HG03521 (cell line): Measurements from ENCODE around the gene SEMA4F.
"Not testable (repeated sequence)": the region's sequence is repeated elsewhere in the genome, so short reads cannot be mapped to it uniquely, and the experiment has no call there.

Experiments
- ATAC-seq: cut with Tn5 transposase; IDR thresholded peaks from one replicate; pipeline ENCODE4 v1.9.1; 2021; ENCODE audit warnings: mild to moderate bottlenecking, moderate library complexity; ENCODE audit not compliant: unreplicated experiment

Gene SEMA4F, protein sequence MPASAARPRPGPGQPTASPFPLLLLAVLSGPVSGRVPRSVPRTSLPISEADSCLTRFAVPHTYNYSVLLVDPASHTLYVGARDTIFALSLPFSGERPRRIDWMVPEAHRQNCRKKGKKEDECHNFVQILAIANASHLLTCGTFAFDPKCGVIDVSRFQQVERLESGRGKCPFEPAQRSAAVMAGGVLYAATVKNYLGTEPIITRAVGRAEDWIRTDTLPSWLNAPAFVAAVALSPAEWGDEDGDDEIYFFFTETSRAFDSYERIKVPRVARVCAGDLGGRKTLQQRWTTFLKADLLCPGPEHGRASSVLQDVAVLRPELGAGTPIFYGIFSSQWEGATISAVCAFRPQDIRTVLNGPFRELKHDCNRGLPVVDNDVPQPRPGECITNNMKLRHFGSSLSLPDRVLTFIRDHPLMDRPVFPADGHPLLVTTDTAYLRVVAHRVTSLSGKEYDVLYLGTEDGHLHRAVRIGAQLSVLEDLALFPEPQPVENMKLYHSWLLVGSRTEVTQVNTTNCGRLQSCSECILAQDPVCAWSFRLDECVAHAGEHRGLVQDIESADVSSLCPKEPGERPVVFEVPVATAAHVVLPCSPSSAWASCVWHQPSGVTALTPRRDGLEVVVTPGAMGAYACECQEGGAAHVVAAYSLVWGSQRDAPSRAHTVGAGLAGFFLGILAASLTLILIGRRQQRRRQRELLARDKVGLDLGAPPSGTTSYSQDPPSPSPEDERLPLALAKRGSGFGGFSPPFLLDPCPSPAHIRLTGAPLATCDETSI

DNA sequence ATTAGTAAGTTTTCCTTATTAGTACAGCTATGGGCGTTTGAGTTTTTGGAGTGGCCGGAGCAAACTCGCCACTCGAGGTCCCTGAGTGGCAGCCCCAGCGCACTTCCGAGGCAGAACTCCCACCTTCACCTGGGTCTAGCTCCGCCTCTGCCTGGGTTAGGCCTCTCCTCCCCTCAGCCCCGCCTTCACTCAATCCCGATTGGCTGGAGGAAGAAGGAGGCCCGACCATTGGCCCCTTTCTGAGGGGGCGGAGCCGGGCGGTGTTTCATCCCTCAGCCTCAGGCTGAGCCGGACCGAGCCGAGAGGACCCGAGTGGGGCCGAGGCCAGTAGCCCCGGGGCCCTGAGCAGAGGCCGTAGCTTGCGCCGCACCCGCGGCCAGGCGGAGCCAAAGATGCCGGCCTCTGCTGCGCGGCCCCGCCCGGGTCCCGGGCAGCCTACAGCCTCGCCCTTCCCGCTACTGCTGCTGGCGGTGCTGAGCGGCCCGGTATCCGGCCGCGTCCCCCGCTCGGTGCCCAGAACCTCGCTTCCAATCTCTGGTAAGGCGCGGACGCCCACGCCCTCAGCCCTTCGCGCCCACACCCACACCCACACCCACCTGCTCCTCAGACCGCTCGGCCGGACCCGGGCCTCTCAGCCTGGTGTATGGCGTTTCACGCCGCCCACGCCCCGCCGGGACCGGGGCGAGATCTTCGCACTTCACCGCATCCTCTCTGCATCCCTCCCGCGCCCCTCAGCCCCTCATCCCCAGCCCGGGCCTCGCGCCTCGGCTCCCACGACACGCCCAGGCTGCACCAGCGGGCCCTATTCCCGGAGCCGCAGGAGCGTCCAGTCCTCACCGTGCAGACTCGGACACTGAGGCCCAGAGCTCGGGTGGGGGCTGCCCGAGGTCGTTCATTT lies at the start of gene SEMA4F:
TSS of gene SEMA4F (plus strand) at position 263 of the 898 bp plus-strand sequence. CDS start at position 393, 130 bp downstream.
- peak; percentile 99 for ATAC-seq

- no peak for ATAC-seq
These were observed 47.1 kb upstream of the SEMA4F start for GRCh38 chr2:74606927-74607326.

DNA sequence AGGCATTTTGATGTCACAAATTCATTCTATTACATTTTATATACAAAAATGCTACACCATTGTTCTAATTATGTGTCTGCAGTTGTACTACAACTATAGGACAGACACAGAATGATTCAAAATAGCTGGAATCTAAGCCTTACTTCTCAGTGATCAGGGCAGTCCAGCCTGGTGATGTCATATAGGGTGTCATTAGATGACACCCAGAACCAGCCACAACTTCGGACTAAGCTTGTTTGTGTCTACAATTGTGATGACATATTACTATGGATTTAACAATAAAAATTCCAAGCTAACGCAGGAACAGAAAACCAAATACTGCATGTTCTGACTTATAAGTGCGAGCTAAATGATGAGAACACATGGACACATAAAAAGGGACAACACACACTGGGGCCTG lies 36.9 kb upstream of the SEMA4F start:
- no peak for ATAC-seq

DNA sequence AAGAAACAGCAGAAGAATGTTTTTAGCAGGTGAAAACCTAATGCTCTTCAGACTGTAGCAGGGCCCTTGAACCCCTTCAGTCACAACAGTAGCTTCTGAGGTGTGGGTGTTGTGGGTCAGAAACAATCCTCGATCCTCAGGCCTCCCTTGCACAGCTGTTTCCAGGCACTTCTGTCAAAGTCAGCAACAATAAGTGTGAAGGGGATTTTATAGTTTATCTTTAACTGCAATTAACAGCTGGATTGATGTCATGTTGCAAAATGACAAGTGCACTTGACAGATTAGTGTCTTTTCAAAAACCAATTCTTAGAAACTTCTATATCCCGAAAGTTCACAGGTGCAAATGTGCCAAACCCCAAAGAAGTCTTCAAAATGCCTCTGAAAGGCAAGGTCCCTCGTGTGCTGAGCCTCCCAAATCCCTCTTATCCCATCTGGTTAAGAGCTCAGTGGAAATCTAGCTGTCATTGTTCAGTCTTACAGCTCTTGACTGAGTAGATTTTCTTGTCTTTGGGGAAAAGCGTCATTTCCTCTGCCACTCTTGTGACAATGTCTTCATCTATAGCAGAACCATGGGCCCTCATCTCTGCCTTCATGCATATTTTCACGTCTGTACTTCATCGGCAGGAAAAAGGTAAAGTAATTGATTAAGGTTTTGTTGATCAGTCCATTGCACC lies 35.5 kb upstream of the SEMA4F start:
- no peak for ATAC-seq

GRCh38 chr2:74619651-74620297 lies 34.3 kb upstream of the SEMA4F start:
- no peak for ATAC-seq

- ATAC-seq: no peak
These were observed 33.4 kb upstream of the SEMA4F start for GRCh38 chr2:74620671-74621070.

DNA sequence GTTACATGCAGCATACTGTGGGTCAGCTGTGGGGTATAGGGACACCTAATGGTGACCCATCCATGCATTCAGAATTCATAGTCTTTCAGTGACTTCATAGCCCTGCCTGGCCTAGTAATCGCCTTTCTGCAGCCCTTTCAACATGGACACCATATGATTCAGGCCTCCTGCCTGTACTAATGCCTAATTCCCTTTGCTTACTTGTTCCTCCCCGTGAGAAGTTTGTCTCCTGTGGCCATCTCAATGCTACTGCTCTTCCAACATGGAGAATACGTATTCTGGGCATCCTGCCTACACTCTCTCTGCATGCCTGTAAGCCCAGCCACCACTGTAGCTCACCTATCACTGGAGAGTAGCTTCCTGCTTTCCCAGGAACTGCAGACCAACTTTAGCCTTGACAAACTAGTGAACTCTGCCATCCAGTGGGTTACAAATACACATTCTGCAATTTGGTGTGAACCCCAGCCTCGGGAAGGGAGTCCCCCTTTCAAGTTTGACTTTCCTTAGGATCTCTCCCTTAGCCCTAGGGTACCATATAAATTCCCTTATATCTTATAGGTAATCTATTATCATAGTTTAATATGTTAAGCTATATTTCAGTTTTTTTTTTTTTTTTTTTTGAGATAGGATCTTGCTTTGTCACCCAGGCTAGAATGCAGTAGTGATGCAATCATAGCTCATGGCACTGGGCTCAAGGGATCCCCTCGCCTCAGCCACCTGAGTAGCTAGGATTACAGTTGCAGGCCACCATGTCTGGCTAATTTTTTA lies 28.2 kb upstream of the SEMA4F start:
- no peak for ATAC-seq

- no peak for ATAC-seq
These were observed 25.4 kb upstream of the SEMA4F start for GRCh38 chr2:74628538-74629105.

GRCh38 chr2:74630454-74630853 lies 23.6 kb upstream of the SEMA4F start:
- not testable (repeated sequence) for ATAC-seq

DNA sequence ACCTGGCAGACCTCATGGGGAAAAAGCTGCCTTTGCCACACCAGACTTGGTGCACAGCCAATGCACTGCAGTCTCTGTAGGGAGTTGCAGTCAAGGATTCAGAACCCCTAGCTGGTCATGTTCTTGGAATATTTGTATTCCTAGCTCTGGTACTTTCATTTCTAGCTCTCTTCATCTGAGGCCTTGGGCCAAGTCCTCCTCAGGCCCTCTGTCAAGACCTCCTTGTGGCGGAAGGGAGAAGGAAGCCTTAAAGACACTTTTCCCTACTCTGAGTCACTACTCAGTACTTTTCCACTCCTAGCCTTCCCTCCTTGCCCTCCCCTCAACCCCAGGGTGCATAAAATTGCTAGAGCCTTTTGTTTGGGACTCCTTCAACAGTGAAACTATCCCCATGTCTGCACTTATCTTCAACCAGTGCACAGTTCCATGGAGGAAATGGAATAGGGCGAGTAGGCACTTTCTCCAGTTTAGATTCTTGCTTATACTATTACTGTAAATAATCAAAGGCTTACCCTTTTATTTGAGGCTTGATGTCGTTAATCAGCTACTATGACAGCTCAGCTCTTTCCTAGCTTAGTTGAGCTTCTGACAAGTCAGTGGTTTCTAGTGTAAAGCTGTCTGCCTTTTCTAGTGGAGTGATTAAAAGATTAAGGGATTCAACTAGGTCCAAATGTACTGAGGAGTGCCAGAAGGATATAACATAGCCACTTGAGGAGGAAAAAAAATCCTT lies 21.7 kb upstream of the SEMA4F start:
- ATAC-seq: no peak

GRCh38 chr2:74632939-74633312 lies 21.1 kb upstream of the SEMA4F start:
- ATAC-seq: no peak

DNA sequence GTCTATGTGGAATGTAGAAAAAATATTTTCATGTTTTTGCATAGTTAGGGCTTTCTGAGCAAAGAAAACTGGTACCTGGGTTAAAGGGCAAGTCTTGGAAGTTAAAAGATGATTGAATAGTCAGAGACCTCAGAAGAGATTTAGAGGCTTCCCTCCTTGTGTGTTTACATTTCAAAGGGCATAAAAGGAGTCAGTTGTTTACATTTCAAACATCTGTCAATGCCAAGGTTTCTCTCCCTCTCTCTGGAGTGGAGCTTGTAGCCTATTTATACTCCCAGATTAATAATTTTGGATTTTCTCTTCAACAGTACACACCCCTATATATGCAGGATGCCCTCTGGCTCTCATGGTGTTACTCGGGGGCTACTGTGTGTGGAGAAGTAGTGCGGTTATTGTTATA lies 14.5 kb upstream of the SEMA4F start:
- no peak for ATAC-seq

GRCh38 chr2:74645344-74645743 lies 8.7 kb upstream of the SEMA4F start:
- ATAC-seq: no peak

DNA sequence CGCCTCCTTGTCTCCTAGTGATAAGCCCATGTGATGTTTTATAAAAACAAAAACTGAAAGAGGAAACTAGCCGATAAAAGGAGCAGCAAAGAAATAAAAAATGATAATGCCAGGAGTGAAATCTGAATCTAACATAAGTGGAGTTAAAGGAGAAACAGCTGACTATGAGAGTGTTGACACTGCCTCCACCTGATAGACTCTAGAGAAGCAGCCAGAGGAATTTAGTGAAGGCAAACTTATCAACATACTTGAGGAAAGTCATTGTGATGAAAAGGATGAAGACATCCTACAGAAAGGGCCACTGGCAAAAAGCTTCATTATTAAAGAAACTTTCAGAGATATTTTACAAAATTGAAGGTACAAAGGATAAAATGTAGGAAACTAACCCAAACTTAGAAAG lies 7.8 kb upstream of the SEMA4F start:
- ATAC-seq: no peak

GRCh38 chr2:74646834-74647482 lies 7.1 kb upstream of the SEMA4F start:
- ATAC-seq: no peak

GRCh38 chr2:74648009-74648443 lies 6.0 kb upstream of the SEMA4F start, which contains the start of gene M1AP:
Gene M1AP (minus strand): TSS chr2:74648330. CDS start chr2:74640275, 8,055 bp downstream.
- no peak for ATAC-seq

DNA sequence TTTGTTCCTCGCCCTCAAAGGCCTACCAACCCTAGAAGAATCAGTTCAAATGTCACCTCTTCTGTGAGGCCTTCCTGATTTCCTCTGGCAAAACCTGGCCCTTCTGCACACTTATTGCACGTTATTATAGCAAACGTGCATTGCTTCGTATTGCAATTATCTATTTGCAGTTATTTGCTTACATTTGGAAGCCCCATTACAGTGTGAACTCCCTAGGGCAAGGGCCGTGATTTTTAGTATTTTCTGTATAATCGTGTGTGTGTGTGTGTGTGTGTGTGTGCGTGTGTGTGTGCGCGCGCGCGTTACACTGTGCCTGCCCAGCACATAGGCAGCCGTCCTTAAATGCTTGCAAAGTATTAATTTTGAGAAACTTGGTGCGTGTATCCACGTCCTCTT lies 460 bp upstream of the SEMA4F start:
- ATAC-seq: peak; percentile 15

- ATAC-seq: no peak
These were observed 1.5 kb downstream of the SEMA4F start for GRCh38 chr2:74655579-74655978.
